ENCODE measurements around the gene RAB3GAP2.

- TF ChIP-seq CTCF (conservative IDR thresholded peaks at IDR 0.05) (no peak), ZFX (IDR thresholded peaks at IDR 0.05) (no peak)
These were observed 132.3 kb downstream of the RAB3GAP2 start for GRCh38 chr1:220139966-220140365.
